HepG2 (cell line): Measurements from ENCODE around the gene GP1BA. TPM values are rescaled to one million over a fixed set of nuclear protein-coding genes. Genes with fewer than 3 reads are reported as not detected.
A peak's percentile ranks its signal among the peaks of the same experiment; 100 is the strongest.

Source experiments
- AGO2 ChIP-seq: fragments of 200-400 bp; formaldehyde crosslinking; optimal IDR thresholded peaks from 2 replicates; pipeline ENCODE3; 2017; ENCODE audit warnings: mild to moderate bottlenecking, low read depth, low read length, moderate library complexity
- ATAD3A ChIP-seq: sonication (generic); formaldehyde crosslinking; IDR thresholded peaks from 2 replicates; pipeline ENCODE4 v1.4.0; 2020; ENCODE audit warnings: missing genetic modification reagents
- BCL3 ChIP-seq: sonication (generic); formaldehyde crosslinking; IDR thresholded peaks from 2 replicates; pipeline ENCODE4 v1.5.1; 2020; ENCODE audit warnings: mild to moderate bottlenecking, missing genetic modification reagents, moderate library complexity
- HNF1B ChIP-seq: sonication (generic); formaldehyde crosslinking; IDR thresholded peaks from 2 replicates; pipeline ENCODE4 v1.5.1; 2020; ENCODE audit warnings: mild to moderate bottlenecking, moderate library complexity, missing genetic modification reagents
- HNRNPH1 ChIP-seq: fragments of 200-400 bp; formaldehyde crosslinking; optimal IDR thresholded peaks from 2 replicates; pipeline ENCODE3; 2017; ENCODE audit warnings: mild to moderate bottlenecking, low read depth, low read length
- HNRNPL ChIP-seq: fragments of 200-400 bp; formaldehyde crosslinking; IDR thresholded peaks from 2 replicates; pipeline ENCODE4 v1.6.1; 2017; ENCODE audit warnings: mild to moderate bottlenecking, low read depth, low read length
- KDM5A ChIP-seq: fragments of 200-600 bp; sonication (generic); IDR thresholded peaks from 2 replicates; pipeline ENCODE4 v1.7.0; 2018; ENCODE audit warnings: antibody characterized with exemption, mild to moderate bottlenecking, low read length, borderline replicate concordance
- KLF12 ChIP-seq: sonication (generic); formaldehyde crosslinking; IDR thresholded peaks from 2 replicates; pipeline ENCODE4 v1.4.0; 2020; ENCODE audit warnings: missing genetic modification reagents, borderline replicate concordance
- NR0B2 ChIP-seq: sonication (generic); formaldehyde crosslinking; IDR thresholded peaks from 2 replicates; pipeline ENCODE4 v1.4.0; 2020; ENCODE audit warnings: mild to moderate bottlenecking, missing genetic modification reagents
- SMYD3 ChIP-seq: sonication (generic); formaldehyde crosslinking; IDR thresholded peaks from 2 replicates; pipeline ENCODE4 v1.8.1; 2023; ENCODE audit warnings: mild to moderate bottlenecking, missing genetic modification reagents
- SP2 ChIP-seq: sonication (generic); formaldehyde crosslinking; IDR thresholded peaks from 2 replicates; pipeline ENCODE4 v1.5.1; 2020; ENCODE audit warnings: mild to moderate bottlenecking, missing genetic modification reagents
- UBTF ChIP-seq: sonication (generic); formaldehyde crosslinking; IDR thresholded peaks from 2 replicates; pipeline ENCODE4 v1.4.0; 2020; ENCODE audit warnings: mild to moderate bottlenecking, missing genetic modification reagents
- YY1 ChIP-seq: IDR thresholded peaks from 2 replicates; pipeline ENCODE4 v1.6.1; 2011; ENCODE audit warnings: low read length, low read depth, moderate library complexity, mild to moderate bottlenecking; ENCODE audit not compliant: insufficient read depth, insufficient replicate concordance
- ZEB1 ChIP-seq: IDR thresholded peaks from 2 replicates; pipeline ENCODE4 v1.6.1; 2012; ENCODE audit warnings: mild to moderate bottlenecking, low read depth, inconsistent platforms; ENCODE audit not compliant: insufficient replicate concordance
- ZKSCAN1 ChIP-seq: fragments of 150-350 bp; IDR thresholded peaks from 2 replicates; pipeline ENCODE4 v1.6.1; 2014; ENCODE audit warnings: low read length
- ZKSCAN8 ChIP-seq: IDR thresholded peaks from 2 replicates; pipeline ENCODE4 v1.6.1; 2016; ENCODE audit warnings: borderline replicate concordance, missing genetic modification reagents, missing compliant biosample characterization
- ZNF274 ChIP-seq: sonication (generic); formaldehyde crosslinking; IDR thresholded peaks from 2 replicates; pipeline ENCODE4 v1.5.1; 2020; ENCODE audit warnings: mild to moderate bottlenecking, missing genetic modification reagents
- ZNF275 ChIP-seq: sonication (generic); formaldehyde crosslinking; IDR thresholded peaks from 2 replicates; pipeline ENCODE4 v1.8.0; 2022; ENCODE audit warnings: missing genetic modification reagents, mild to moderate bottlenecking, inconsistent platforms, borderline replicate concordance
- ZNF501 ChIP-seq: sonication (generic); formaldehyde crosslinking; IDR thresholded peaks from 2 replicates; pipeline ENCODE4 v1.5.1; 2020; ENCODE audit warnings: mild to moderate bottlenecking, moderate library complexity, missing genetic modification reagents
- ZNF510 ChIP-seq: sonication (generic); formaldehyde crosslinking; IDR thresholded peaks from 2 replicates; pipeline ENCODE4 v1.4.0; 2020; ENCODE audit warnings: low read depth, mild to moderate bottlenecking, missing genetic modification reagents
- ZNF772 ChIP-seq: sonication (generic); formaldehyde crosslinking; IDR thresholded peaks from 2 replicates; pipeline ENCODE4 v1.5.0; 2020; ENCODE audit warnings: mild to moderate bottlenecking, missing genetic modification reagents
- ZNF777 ChIP-seq: sonication (generic); formaldehyde crosslinking; IDR thresholded peaks from 2 replicates; pipeline ENCODE4 v1.4.0; 2020; ENCODE audit warnings: missing genetic modification reagents
- polyA plus RNA-seq, 8 experiments: library from polyadenylated mRNA; depleted of rRNA in 3 of 8; stranded (reverse) in 7 of 8; unstranded in 1 of 8; fragments of >200 nt; fragmentation: Illumina TruSeq in 4 of 8; extraction: Trizol in 4 of 8; gene quantifications; 2 replicates each; pipeline versions ENCODE4 v1.2.1 to v1.2.3, GENCODE V29; 2011 to 2016; ENCODE audit warnings: low read depth in 4 of 8, missing spikeins in 1 of 8, mixed read lengths in 1 of 8; ENCODE audit not compliant: insufficient read depth in 1 of 8
- total RNA-seq, 5 experiments: library from RNA; depleted of rRNA; stranded (reverse); fragments of >200 nt; fragmentation: Illumina TruSeq; extraction: Trizol; gene quantifications; 2 replicates each; pipeline ENCODE4 v1.2.3, GENCODE V29; 2016; ENCODE audit warnings: low read depth in 1 of 5

Gene GP1BA
- total and polyA plus RNA-seq, 2 of the 13 experiments (the other 11 are each of a cell fraction or from before 2014, with no cell fraction given): not detected

GRCh38 chr17:4940555-4941318 lies 8.7 kb downstream of the GP1BA start (continued):
- 0 out of 2 replicates have a peak, but pooled peaks have one; percentile 34 for TF ChIP-seq BCL3 (CRISPR knock-in tag)
- no peak for TF ChIP-seq ZNF777 (CRISPR knock-in tag)
- TF ChIP-seq HNRNPH1: no peak
- TF ChIP-seq ZNF274: peak; percentile 67; the same call in 1 of the 2 replicates
- no peak for TF ChIP-seq ATAD3A
- TF ChIP-seq KDM5A: peak; percentile 84
- no peak for TF ChIP-seq ZNF510 (CRISPR knock-in tag)
- peak; percentile 23 for TF ChIP-seq ZEB1
- 0 out of 2 replicates have a peak, but pooled peaks have one; percentile 39 for TF ChIP-seq ZNF501
- 0 out of 2 replicates have a peak, but pooled peaks have one; percentile 25 for TF ChIP-seq UBTF (CRISPR knock-in tag)
- no peak for TF ChIP-seq YY1
- TF ChIP-seq ZNF275 (CRISPR knock-in tag): no peak
- 0 out of 2 replicates have a peak, but pooled peaks have one; percentile 9 for TF ChIP-seq ZNF772 (CRISPR knock-in tag)
- peak; percentile 70 for TF ChIP-seq AGO2
- no peak for TF ChIP-seq KLF12 (CRISPR knock-in tag)
- peak; percentile 82; the same call in 1 of the 2 replicates for TF ChIP-seq SP2 (CRISPR knock-in tag)
- TF ChIP-seq NR0B2 (CRISPR knock-in tag): no peak
- peak; percentile 32; the same call in 1 of the 2 replicates for TF ChIP-seq HNF1B
- TF ChIP-seq ZKSCAN1: no peak
- TF ChIP-seq HNRNPL: no peak
- no peak for TF ChIP-seq ZKSCAN8 (CRISPR knock-in tag)
- no peak for TF ChIP-seq SMYD3
